Measurements from ENCODE around the gene KATNAL2.

Gene KATNAL2

GRCh38 chr18:47110492-47111274 lies 193.3 kb downstream of the KATNAL2 start:
- no peak for DNase-seq (ENCODE audit: extremely low spot score)
- ChIA-PET POLR2A (no interaction called here), CTCF (no interaction called here)
- no peak for TF ChIP-seq SUZ12 (IDR thresholded peaks at IDR 0.05)
- TF ChIP-seq FOXM1 (IDR thresholded peaks at IDR 0.05; ENCODE audit: borderline replicate concordance) = no peak
- TF ChIP-seq L3MBTL2 (conservative IDR thresholded peaks at IDR 0.05) = no peak
- no peak for TF ChIP-seq ELF4 (IDR thresholded peaks at IDR 0.05)
- TF ChIP-seq CTBP1 (IDR thresholded peaks at IDR 0.05; ENCODE audit: borderline replicate concordance) = no peak
- no peak for TF ChIP-seq NFRKB (IDR thresholded peaks at IDR 0.05)

- ChIA-PET POLR2A (interaction anchor here (1.7 kb wide), 1 partner anchor 36 kb away, joined by 6 read pairs; the partner anchor contains the start of gene HDHD2), CTCF (no interaction called here)
- TF ChIP-seq ARNT (IDR thresholded peaks at IDR 0.05) = no peak
- no peak for TF ChIP-seq LEF1 (IDR thresholded peaks at IDR 0.05; ENCODE audit: borderline replicate concordance)
- TF ChIP-seq HDGF (IDR thresholded peaks at IDR 0.05; ENCODE audit: borderline replicate concordance) = no peak
- no peak for TF ChIP-seq PKNOX1 (IDR thresholded peaks at IDR 0.05)
- TF ChIP-seq TARDBP (IDR thresholded peaks at IDR 0.05) = no peak
- TF ChIP-seq SUZ12 (IDR thresholded peaks at IDR 0.05) = no peak
- TF ChIP-seq FOXM1 (IDR thresholded peaks at IDR 0.05; ENCODE audit: borderline replicate concordance) = no peak
- TF ChIP-seq SP1 (IDR thresholded peaks at IDR 0.05) = no peak
- TF ChIP-seq ELF4 (IDR thresholded peaks at IDR 0.05) = no peak
- no peak for TF ChIP-seq BHLHE40 (IDR thresholded peaks at IDR 0.05; ENCODE audit: borderline replicate concordance)
- no peak for TF ChIP-seq ZNF384 (IDR thresholded peaks at IDR 0.05)
- TF ChIP-seq L3MBTL2 (conservative IDR thresholded peaks at IDR 0.05) = no peak
- TF ChIP-seq FOXA1 (IDR thresholded peaks at IDR 0.05) = no peak
- TF ChIP-seq CTBP1 (IDR thresholded peaks at IDR 0.05; ENCODE audit: borderline replicate concordance) = no peak
- no peak for DNase-seq (ENCODE audit: extremely low spot score)
Observed at GRCh38 chr18:47113796-47114540, 196.6 kb downstream of the KATNAL2 start.

DNA sequence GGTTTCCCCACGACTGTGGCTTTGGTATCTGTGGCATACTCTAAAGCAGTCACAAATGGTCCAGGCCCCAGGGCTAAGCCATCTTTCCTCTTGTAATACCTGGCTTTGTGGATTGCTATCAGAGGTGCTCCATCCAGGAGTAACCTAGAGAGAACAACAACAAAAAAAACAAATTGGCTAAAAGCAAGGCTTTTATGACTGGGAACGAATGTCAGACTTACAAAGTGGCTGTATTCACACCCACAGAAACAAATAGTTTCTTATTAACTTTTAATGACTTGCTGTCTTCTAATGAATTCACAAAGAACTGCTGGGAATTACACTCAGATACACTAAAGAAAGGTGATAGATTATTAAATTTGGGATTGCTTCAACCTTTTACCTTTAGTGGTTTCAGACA lies 197.8 kb downstream of the KATNAL2 start:
- CTCF ChIA-PET = no interaction called here
- POLR2A ChIA-PET = no interaction called here

DNA sequence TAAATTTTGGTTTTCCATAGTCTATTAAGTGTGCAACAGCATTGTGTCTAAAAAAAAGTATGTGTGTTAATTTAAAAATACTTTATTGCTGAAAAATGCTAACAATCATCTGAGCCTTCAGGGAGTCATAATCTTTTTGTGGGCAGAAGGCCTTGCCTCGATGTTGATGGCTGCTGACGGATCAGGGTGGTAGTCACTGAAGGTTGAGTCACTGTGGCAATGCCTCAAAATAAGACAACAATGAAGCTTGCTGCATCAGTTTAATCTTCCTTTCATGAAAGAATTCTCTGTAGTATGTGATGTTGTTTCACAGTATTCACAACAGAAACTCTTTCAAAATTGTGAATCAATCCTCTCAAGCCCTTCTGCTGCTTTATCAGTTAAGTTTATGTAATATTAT lies 201.6 kb downstream of the KATNAL2 start:
- DNase-seq (ENCODE audit: extremely low spot score) = no peak
- TF ChIP-seq HDGF (IDR thresholded peaks at IDR 0.05; ENCODE audit: borderline replicate concordance) (no peak), SP1 (IDR thresholded peaks at IDR 0.05) (no peak), PKNOX1 (IDR thresholded peaks at IDR 0.05) (no peak), ZNF384 (IDR thresholded peaks at IDR 0.05) (no peak), NFRKB (IDR thresholded peaks at IDR 0.05) (no peak), ARNT (IDR thresholded peaks at IDR 0.05) (no peak), CTBP1 (IDR thresholded peaks at IDR 0.05; ENCODE audit: borderline replicate concordance) (no peak), L3MBTL2 (conservative IDR thresholded peaks at IDR 0.05) (no peak), LEF1 (IDR thresholded peaks at IDR 0.05; ENCODE audit: borderline replicate concordance) (no peak), ELF4 (IDR thresholded peaks at IDR 0.05) (no peak), FOXM1 (IDR thresholded peaks at IDR 0.05; ENCODE audit: borderline replicate concordance) (no peak), FOXK2 (IDR thresholded peaks at IDR 0.05) (no peak), BHLHE40 (IDR thresholded peaks at IDR 0.05; ENCODE audit: borderline replicate concordance) (no peak)
- POLR2A ChIA-PET = interaction anchor here (1.3 kb wide), 1 partner anchor 31 kb away, joined by 3 read pairs; no protein-coding TSS in a partner anchor
- CTCF ChIA-PET = no interaction called here

More for the DNA sequence above, 197.8 kb downstream of the KATNAL2 start:
- DNase-seq (ENCODE audit: extremely low spot score) = no peak
- no peak for TF ChIP-seq L3MBTL2 (conservative IDR thresholded peaks at IDR 0.05)
- TF ChIP-seq ARNT (IDR thresholded peaks at IDR 0.05) = no peak
- no peak for TF ChIP-seq TARDBP (IDR thresholded peaks at IDR 0.05)
- no peak for TF ChIP-seq NFRKB (IDR thresholded peaks at IDR 0.05)
- no peak for TF ChIP-seq ZNF384 (IDR thresholded peaks at IDR 0.05)
- TF ChIP-seq SP1 (IDR thresholded peaks at IDR 0.05) = no peak
- no peak for TF ChIP-seq HDGF (IDR thresholded peaks at IDR 0.05; ENCODE audit: borderline replicate concordance)
- no peak for TF ChIP-seq FOXK2 (IDR thresholded peaks at IDR 0.05)
- no peak for TF ChIP-seq FOXM1 (IDR thresholded peaks at IDR 0.05; ENCODE audit: borderline replicate concordance)

- ChIA-PET CTCF (no interaction called here), POLR2A (interaction anchor here (1.3 kb wide), 1 partner anchor 29 kb away, joined by 3 read pairs; no protein-coding TSS in a partner anchor)
- no peak for DNase-seq (ENCODE audit: extremely low spot score)
- TF ChIP-seq HDGF (IDR thresholded peaks at IDR 0.05; ENCODE audit: borderline replicate concordance) = no peak
- TF ChIP-seq CTBP1 (IDR thresholded peaks at IDR 0.05; ENCODE audit: borderline replicate concordance) = no peak
- TF ChIP-seq TARDBP (IDR thresholded peaks at IDR 0.05) = no peak
- no peak for TF ChIP-seq FOXA1 (IDR thresholded peaks at IDR 0.05)
- TF ChIP-seq LEF1 (IDR thresholded peaks at IDR 0.05; ENCODE audit: borderline replicate concordance) = no peak
- no peak for TF ChIP-seq PKNOX1 (IDR thresholded peaks at IDR 0.05)
- no peak for TF ChIP-seq SP1 (IDR thresholded peaks at IDR 0.05)
- no peak for TF ChIP-seq L3MBTL2 (conservative IDR thresholded peaks at IDR 0.05)
- TF ChIP-seq FOXK2 (IDR thresholded peaks at IDR 0.05) = no peak
- TF ChIP-seq ZNF384 (IDR thresholded peaks at IDR 0.05) = no peak
- no peak for TF ChIP-seq NFRKB (IDR thresholded peaks at IDR 0.05)
- TF ChIP-seq SUZ12 (IDR thresholded peaks at IDR 0.05) = no peak
Observed at GRCh38 chr18:47120428-47120827, 203.0 kb downstream of the KATNAL2 start.
